GM23338 (cell line): ENCODE data around the gene HTRA1. TPM values are rescaled to one million over a fixed set of nuclear protein-coding genes. Genes with fewer than 3 reads are reported as not detected.

Experiments
- CREB1 ChIP-seq: fragments of 250-450 bp; sonication (Bioruptor Pico); IDR thresholded peaks from 2 replicates; pipeline ENCODE4 v1.5.0; 2020; ENCODE audit warnings: low read depth, mild to moderate bottlenecking, moderate library complexity
- ETS1 ChIP-seq: IDR thresholded peaks from 2 replicates; pipeline ENCODE4 v1.6.1; 2016; ENCODE audit warnings: antibody characterized with exemption
- EZH2 ChIP-seq: fragments of 200-600 bp; sonication (generic); IDR thresholded peaks from one replicate; pipeline ENCODE4 v1.8.0; 2017; ENCODE audit warnings: antibody characterized with exemption, mild to moderate bottlenecking, low read depth; ENCODE audit not compliant: unreplicated experiment
- EZH2phosphoT487 ChIP-seq: fragments of 200-600 bp; sonication (generic); IDR thresholded peaks from one replicate; pipeline ENCODE4 v1.8.1; 2018; ENCODE audit warnings: antibody characterized with exemption; ENCODE audit not compliant: unreplicated experiment
- JUNB ChIP-seq: IDR thresholded peaks from one replicate; pipeline ENCODE4 v1.6.1; 2016; ENCODE audit warnings: antibody characterized with exemption; ENCODE audit not compliant: unreplicated experiment
- POLR2AphosphoS5 ChIP-seq: IDR thresholded peaks from 2 replicates; pipeline ENCODE4 v1.6.1; 2016; ENCODE audit warnings: antibody characterized with exemption, low read depth
- REST ChIP-seq: IDR thresholded peaks from one replicate; pipeline ENCODE4 v1.6.1; 2018; ENCODE audit warnings: antibody characterized with exemption; ENCODE audit not compliant: unreplicated experiment
- STAT1 ChIP-seq: IDR thresholded peaks from one replicate; pipeline ENCODE4 v1.6.1; 2016; ENCODE audit warnings: antibody characterized with exemption; ENCODE audit not compliant: unreplicated experiment
- ZNF114 ChIP-seq: fragments of 250-450 bp; sonication (Bioruptor Pico); IDR thresholded peaks from 2 replicates; pipeline ENCODE4 v1.5.0; 2020; ENCODE audit warnings: mild to moderate bottlenecking, moderate library complexity
- polyA plus RNA-seq: library from polyadenylated mRNA; unstranded; fragments of >200 nt; fragmentation: Nextera tagmentation; extraction: Ambion mirVana; gene quantifications from 2 replicates; pipeline ENCODE4 v1.2.1, GENCODE V29; 2016
- total RNA-seq: library from RNA; depleted of rRNA; stranded (reverse); fragments of >200 nt; shearing (Covaris generic); gene quantifications from 2 replicates; pipeline ENCODE4 v1.2.3, GENCODE V29; 2014
- TF ChIP-seq, protein P1 (sequence below): fragments of 250-450 bp; sonication (Bioruptor Pico); IDR thresholded peaks from 2 replicates; pipeline ENCODE4 v1.5.0; 2020; ENCODE audit warnings: mild to moderate bottlenecking, moderate library complexity

Gene HTRA1
- total and polyA plus RNA-seq, 2 experiments from 2014 or later = 8.1 to 16.1 TPM

GRCh38 chr10:122531261-122531660, 69.9 kb downstream of the HTRA1 start (continued):
- TF ChIP-seq, protein P1, sequence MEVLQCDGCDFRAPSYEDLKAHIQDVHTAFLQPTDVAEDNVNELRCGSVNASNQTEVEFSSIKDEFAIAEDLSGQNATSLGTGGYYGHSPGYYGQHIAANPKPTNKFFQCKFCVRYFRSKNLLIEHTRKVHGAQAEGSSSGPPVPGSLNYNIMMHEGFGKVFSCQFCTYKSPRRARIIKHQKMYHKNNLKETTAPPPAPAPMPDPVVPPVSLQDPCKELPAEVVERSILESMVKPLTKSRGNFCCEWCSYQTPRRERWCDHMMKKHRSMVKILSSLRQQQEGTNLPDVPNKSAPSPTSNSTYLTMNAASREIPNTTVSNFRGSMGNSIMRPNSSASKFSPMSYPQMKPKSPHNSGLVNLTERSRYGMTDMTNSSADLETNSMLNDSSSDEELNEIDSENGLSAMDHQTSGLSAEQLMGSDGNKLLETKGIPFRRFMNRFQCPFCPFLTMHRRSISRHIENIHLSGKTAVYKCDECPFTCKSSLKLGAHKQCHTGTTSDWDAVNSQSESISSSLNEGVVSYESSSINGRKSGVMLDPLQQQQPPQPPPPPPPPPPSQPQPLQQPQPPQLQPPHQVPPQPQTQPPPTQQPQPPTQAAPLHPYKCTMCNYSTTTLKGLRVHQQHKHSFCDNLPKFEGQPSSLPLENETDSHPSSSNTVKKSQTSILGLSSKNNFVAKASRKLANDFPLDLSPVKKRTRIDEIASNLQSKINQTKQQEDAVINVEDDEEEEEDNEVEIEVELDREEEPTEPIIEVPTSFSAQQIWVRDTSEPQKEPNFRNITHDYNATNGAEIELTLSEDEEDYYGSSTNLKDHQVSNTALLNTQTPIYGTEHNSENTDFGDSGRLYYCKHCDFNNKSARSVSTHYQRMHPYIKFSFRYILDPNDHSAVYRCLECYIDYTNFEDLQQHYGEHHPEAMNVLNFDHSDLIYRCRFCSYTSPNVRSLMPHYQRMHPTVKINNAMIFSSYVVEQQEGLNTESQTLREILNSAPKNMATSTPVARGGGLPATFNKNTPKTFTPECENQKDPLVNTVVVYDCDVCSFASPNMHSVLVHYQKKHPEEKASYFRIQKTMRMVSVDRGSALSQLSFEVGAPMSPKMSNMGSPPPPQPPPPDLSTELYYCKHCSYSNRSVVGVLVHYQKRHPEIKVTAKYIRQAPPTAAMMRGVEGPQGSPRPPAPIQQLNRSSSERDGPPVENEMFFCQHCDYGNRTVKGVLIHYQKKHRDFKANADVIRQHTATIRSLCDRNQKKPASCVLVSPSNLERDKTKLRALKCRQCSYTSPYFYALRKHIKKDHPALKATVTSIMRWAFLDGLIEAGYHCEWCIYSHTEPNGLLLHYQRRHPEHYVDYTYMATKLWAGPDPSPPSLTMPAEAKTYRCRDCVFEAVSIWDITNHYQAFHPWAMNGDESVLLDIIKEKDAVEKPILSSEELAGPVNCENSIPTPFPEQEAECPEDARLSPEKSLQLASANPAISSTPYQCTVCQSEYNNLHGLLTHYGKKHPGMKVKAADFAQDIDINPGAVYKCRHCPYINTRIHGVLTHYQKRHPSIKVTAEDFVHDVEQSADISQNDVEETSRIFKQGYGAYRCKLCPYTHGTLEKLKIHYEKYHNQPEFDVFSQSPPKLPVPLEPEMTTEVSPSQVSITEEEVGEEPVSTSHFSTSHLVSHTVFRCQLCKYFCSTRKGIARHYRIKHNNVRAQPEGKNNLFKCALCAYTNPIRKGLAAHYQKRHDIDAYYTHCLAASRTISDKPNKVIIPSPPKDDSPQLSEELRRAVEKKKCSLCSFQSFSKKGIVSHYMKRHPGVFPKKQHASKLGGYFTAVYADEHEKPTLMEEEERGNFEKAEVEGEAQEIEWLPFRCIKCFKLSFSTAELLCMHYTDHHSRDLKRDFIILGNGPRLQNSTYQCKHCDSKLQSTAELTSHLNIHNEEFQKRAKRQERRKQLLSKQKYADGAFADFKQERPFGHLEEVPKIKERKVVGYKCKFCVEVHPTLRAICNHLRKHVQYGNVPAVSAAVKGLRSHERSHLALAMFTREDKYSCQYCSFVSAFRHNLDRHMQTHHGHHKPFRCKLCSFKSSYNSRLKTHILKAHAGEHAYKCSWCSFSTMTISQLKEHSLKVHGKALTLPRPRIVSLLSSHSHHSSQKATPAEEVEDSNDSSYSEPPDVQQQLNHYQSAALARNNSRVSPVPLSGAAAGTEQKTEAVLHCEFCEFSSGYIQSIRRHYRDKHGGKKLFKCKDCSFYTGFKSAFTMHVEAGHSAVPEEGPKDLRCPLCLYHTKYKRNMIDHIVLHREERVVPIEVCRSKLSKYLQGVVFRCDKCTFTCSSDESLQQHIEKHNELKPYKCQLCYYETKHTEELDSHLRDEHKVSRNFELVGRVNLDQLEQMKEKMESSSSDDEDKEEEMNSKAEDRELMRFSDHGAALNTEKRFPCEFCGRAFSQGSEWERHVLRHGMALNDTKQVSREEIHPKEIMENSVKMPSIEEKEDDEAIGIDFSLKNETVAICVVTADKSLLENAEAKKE (CRISPR knock-in tag) = no peak
- TF ChIP-seq JUNB (no peak), EZH2phosphoT487 (no peak), STAT1 (no peak), ZNF114 (CRISPR knock-in tag) (no peak), EZH2 (no peak), REST (no peak), POLR2AphosphoS5 (no peak), CREB1 (CRISPR knock-in tag) (no peak), ETS1 (no peak)
